Upper lobe of right lung (tissue), 1 donor: ENCODE results near the gene ANKRD11. TPM values are rescaled to one million over a fixed set of nuclear protein-coding genes. Genes with fewer than 3 reads are reported as not detected.

Source experiments
- ATAC-seq: fragments of 200-7000 bp; cut with Tn5 transposase; one replicate; pipeline ENCODE4 v1.9.1; 2020; ENCODE audit warnings: mild to moderate bottlenecking, moderate library complexity
- DNase-seq: peaks from one replicate; pipeline ENCODE4 v3.0.0-alpha.2; 2020
- H3K27ac ChIP-seq: fragments of 200-600 bp; one replicate; pipeline ENCODE4 v1.8.0; 2022
- H3K27me3 ChIP-seq: fragments of 200-600 bp; one replicate; pipeline ENCODE4 v1.8.0; 2022; ENCODE audit warnings: mild to moderate bottlenecking
- H3K36me3 ChIP-seq: fragments of 200-600 bp; one replicate; pipeline ENCODE4 v1.8.0; 2022
- H3K4me1 ChIP-seq: fragments of 200-600 bp; one replicate; pipeline ENCODE4 v1.8.0; 2022
- H3K4me3 ChIP-seq: fragments of 200-600 bp; one replicate; pipeline ENCODE4 v1.8.0; 2022; ENCODE audit warnings: mild to moderate bottlenecking
- H3K9me3 ChIP-seq: fragments of 200-600 bp; one replicate; pipeline ENCODE4 v1.8.0; 2022
- CTCF ChIP-seq: fragments of 200-600 bp; IDR thresholded peaks from one replicate; pipeline ENCODE4 v1.8.0; 2022; ENCODE audit warnings: antibody characterized with exemption
- intact Hi-C: fragments of 100-400 bp; cut with DNase I; formaldehyde crosslinking; loops from one replicate; pipeline ENCODE4 v1.11.0; 2022
- total RNA-seq: library from RNA; stranded (reverse); fragmentation: NEBNext Ultra II Directional; extraction: Animal tissue kit (Norgen Biotek cat#: 25700); gene quantifications from one replicate; pipeline ENCODE4 v1.2.1, GENCODE V29; 2021
- donor health status: DM: no; HTN: yes; CAD: no; lungs with severe emphysema.

The ANKRD11 gene
- total RNA-seq, 1 donor from 2014 or later: 125 TPM

DNA sequence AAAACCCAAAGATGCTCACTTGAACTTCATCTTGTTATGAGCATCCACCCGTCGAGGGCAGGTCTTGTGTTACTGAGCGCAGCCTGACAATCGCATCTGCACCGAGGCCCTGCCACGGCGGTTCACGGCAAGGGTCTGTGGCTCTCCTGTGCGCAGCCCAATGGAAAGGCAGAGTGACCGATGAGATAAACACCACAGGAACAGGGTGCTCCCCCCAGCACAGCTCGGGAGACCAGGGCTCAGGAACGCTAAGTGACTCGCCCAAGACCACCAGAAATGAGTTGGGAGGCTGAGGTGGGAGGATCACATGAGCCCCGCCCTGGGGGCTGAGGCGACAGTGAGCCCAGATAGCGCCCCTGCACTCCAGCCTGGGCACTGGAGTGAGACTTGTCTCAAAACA is 134.7 kb downstream of the ANKRD11 start:
- no peak for ATAC-seq
- no peak for DNase-seq
- Histone ChIP-seq H3K9me3 (no peaks in the 10 kb centered on the region), H3K4me1 (peaks cover 74% of the 10 kb centered on the region), H3K4me3 (no peak overlapping the region), H3K36me3 (peaks cover 3% of the 10 kb centered on the region), H3K27me3 (no peaks in the 10 kb centered on the region), H3K27ac (no peak overlapping the region)
- no peak for TF ChIP-seq CTCF
- intact Hi-C loops: no loop called here

- H3K4me1 ChIP-seq: peaks cover 67% of the 10 kb centered on the region
- no peaks in the 10 kb centered on the region for H3K36me3 ChIP-seq
- H3K4me3 ChIP-seq: no peak overlapping the region
- ATAC-seq: no peak
- intact Hi-C loops: no loop called here
- TF ChIP-seq CTCF: no peak
- peak; percentile 59 for DNase-seq
- H3K27ac ChIP-seq: peak overlapping the region; percentile 66
- no peaks in the 10 kb centered on the region for H3K9me3 ChIP-seq
- no peaks in the 10 kb centered on the region for H3K27me3 ChIP-seq
These were observed 135.4 kb downstream of the ANKRD11 start for GRCh38 chr16:89355007-89355406.

DNA sequence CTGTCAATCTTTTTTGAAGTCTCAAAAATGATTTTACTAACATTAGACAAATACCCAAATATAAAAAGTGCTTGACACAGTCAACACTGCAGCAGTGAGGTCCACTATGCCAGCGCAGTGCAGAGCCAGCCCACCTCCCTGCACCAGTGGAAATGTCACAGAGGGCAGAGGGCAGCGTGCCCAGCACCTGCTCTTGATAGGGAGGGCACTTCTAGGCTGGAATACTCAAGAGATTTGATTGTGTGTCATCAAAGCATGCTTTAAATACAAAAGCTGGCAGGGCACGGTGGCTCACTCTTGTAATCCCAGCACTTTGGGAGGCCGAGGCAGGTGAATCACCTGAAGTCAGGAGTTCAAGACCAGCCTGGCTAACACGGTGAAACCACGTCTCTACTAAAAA is 136.0 kb downstream of the ANKRD11 start:
- peak overlapping the region; percentile 66 for H3K27ac ChIP-seq
- TF ChIP-seq CTCF: no peak
- H3K27me3 ChIP-seq: no peaks in the 10 kb centered on the region
- intact Hi-C loops: no loop called here
- H3K9me3 ChIP-seq: no peaks in the 10 kb centered on the region
- DNase-seq: peak; percentile 65
- ATAC-seq: no peak
- no peaks in the 10 kb centered on the region for H3K36me3 ChIP-seq
- H3K4me1 ChIP-seq: peaks cover 62% of the 10 kb centered on the region
- H3K4me3 ChIP-seq: no peak overlapping the region

DNA sequence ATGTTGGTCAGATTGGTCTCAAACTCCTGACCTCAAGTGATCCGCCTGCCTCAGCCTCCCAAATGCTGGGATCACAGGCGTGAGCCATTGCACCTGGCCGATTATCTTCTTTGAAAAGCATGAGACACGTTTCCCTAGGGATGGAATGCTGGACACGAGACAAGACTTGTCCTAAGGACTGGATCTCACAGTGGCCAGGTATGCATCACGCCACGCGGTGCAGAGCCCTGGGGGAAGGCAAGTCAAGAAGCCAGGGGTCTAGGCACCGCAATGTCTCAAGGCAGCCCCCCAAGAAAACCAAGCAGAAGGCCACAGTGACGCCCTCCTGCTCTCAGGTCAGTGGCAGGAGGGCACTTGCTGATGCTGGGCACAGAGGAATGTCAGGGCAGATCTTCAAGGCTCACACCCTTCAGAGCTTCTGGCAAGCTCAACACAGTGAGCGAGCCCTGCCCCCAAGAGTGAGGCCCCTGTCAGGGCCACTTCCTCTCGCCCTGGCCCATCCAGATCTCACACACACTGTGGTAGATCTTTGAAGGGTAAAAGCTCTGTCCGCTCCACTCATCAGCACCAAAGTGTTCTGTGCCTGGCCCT is 138.2 kb downstream of the ANKRD11 start:
- Histone ChIP-seq H3K9me3 (no peaks in the 10 kb centered on the region), H3K27ac (peak overlapping the region; percentile 4), H3K4me1 (peaks cover 43% of the 10 kb centered on the region), H3K36me3 (no peaks in the 10 kb centered on the region), H3K27me3 (no peaks in the 10 kb centered on the region), H3K4me3 (no peak overlapping the region)
- ATAC-seq: peak; percentile 34
- intact Hi-C loops: no loop called here
- TF ChIP-seq CTCF: no peak
- peak; percentile 49 for DNase-seq

- Histone ChIP-seq H3K4me3 (no peak overlapping the region), H3K27ac (no peak overlapping the region), H3K4me1 (peaks cover 37% of the 10 kb centered on the region), H3K27me3 (no peaks in the 10 kb centered on the region), H3K36me3 (no peaks in the 10 kb centered on the region), H3K9me3 (no peaks in the 10 kb centered on the region)
- DNase-seq (no peak), ATAC-seq (no peak)
- no peak for TF ChIP-seq CTCF
- intact Hi-C loops: no loop called here
These were observed 138.7 kb downstream of the ANKRD11 start for GRCh38 chr16:89351645-89352044.
